Breast epithelium (tissue), 4 donors: ENCODE results near the gene ASPA. TPM values are rescaled to one million over a fixed set of nuclear protein-coding genes. Genes with fewer than 3 reads are reported as not detected.

Source experiments
- DNase-seq, 2 donors: peaks; one replicate each; pipeline ENCODE4 v3.0.0-alpha.2; 2019; ENCODE audit warnings: low spot score in 2 of 2
- H3K27ac ChIP-seq, 2 donors: fragments of 200-600 bp; sonication (generic) in 1 of 2; one replicate each; pipeline ENCODE4 v1.5.1; 2016 to 2019; ENCODE audit warnings: mild to moderate bottlenecking in 1 of 2
- H3K27me3 ChIP-seq, 2 donors: fragments of 200-600 bp; sonication (generic) in 1 of 2; one replicate each; pipeline versions ENCODE4 v1.5.1 to v1.6.0; 2017 to 2019; ENCODE audit warnings: control low read depth in 1 of 2, mild to moderate bottlenecking in 1 of 2
- H3K36me3 ChIP-seq: fragments of 200-600 bp; one replicate; pipeline ENCODE4 v1.5.1; 2019
- H3K4me1 ChIP-seq, 2 donors: fragments of 200-600 bp; sonication (generic); one replicate each; pipeline ENCODE4 v1.5.1; 2016 to 2019; ENCODE audit warnings: control low read depth in 1 of 2
- H3K4me3 ChIP-seq, 3 donors: fragments of 200-600 bp; sonication (generic); 1 replicate in 2 of 3; 2 replicates in 1 of 3; pipeline ENCODE4 v1.5.1; 2016 to 2019; ENCODE audit warnings: mild to moderate bottlenecking in 3 of 3, moderate library complexity in 2 of 3
- H3K9me3 ChIP-seq, 2 donors: fragments of 200-600 bp; sonication (generic) in 1 of 2; one replicate each; pipeline ENCODE4 v1.5.1; 2016 to 2019; ENCODE audit warnings: control low read depth in 1 of 2
- POLR2A ChIP-seq: fragments of 450-650 bp; IDR thresholded peaks from one replicate; pipeline ENCODE4 v1.6.1; 2016; ENCODE audit warnings: antibody characterized with exemption, mild to moderate bottlenecking, moderate library complexity
- POLR2AphosphoS5 ChIP-seq, 3 donors: sonication (generic); formaldehyde crosslinking; IDR thresholded peaks; one replicate each; pipeline ENCODE4 v1.6.1; 2017; ENCODE audit warnings: antibody characterized with exemption in 3 of 3
- intact Hi-C: fragments of 100-400 bp; cut with DNase I; formaldehyde crosslinking; loops from one replicate; pipeline ENCODE4 v1.15.1; 2023; ENCODE audit warnings: low total_unique reads
- total RNA-seq, 3 donors: library from RNA; depleted of rRNA; stranded (reverse); fragments of >200 nt; gene quantifications; one replicate each; pipeline ENCODE4 v1.1.0, GENCODE V29; 2016
- TF ChIP-seq, protein P1 (sequence below), 3 donors: fragments of 450-650 bp; IDR thresholded peaks; one replicate each; pipeline ENCODE4 v1.5.1; 2016 to 2017; ENCODE audit warnings: antibody characterized with exemption in 3 of 3, mild to moderate bottlenecking in 3 of 3, moderate library complexity in 3 of 3

The ASPA gene
- total RNA-seq, 3 donors from 2014 or later: 0.98 to 3.8 (median 1.6) TPM

GRCh38 chr17:3474212-3474611 lies 1.6 kb upstream of the ASPA start:
- no peak for DNase-seq
- no peaks in the 10 kb centered on the region for H3K36me3 ChIP-seq
- no peaks in the 10 kb centered on the region for H3K27me3 ChIP-seq
- intact Hi-C loops: no loop called here
- peak overlapping the region; percentile 14 to 62 for H3K27ac ChIP-seq
- TF ChIP-seq POLR2A (no peak), POLR2AphosphoS5 (IDR thresholded peaks at IDR 0.05) (no peak)
- TF ChIP-seq, protein P1, sequence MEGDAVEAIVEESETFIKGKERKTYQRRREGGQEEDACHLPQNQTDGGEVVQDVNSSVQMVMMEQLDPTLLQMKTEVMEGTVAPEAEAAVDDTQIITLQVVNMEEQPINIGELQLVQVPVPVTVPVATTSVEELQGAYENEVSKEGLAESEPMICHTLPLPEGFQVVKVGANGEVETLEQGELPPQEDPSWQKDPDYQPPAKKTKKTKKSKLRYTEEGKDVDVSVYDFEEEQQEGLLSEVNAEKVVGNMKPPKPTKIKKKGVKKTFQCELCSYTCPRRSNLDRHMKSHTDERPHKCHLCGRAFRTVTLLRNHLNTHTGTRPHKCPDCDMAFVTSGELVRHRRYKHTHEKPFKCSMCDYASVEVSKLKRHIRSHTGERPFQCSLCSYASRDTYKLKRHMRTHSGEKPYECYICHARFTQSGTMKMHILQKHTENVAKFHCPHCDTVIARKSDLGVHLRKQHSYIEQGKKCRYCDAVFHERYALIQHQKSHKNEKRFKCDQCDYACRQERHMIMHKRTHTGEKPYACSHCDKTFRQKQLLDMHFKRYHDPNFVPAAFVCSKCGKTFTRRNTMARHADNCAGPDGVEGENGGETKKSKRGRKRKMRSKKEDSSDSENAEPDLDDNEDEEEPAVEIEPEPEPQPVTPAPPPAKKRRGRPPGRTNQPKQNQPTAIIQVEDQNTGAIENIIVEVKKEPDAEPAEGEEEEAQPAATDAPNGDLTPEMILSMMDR (IDR thresholded peaks at IDR 0.05): no peak
- H3K4me3 ChIP-seq: no peak overlapping the region
- H3K4me1 ChIP-seq: no peaks in the 10 kb centered on the region
- H3K9me3 ChIP-seq: no peaks in the 10 kb centered on the region

DNA sequence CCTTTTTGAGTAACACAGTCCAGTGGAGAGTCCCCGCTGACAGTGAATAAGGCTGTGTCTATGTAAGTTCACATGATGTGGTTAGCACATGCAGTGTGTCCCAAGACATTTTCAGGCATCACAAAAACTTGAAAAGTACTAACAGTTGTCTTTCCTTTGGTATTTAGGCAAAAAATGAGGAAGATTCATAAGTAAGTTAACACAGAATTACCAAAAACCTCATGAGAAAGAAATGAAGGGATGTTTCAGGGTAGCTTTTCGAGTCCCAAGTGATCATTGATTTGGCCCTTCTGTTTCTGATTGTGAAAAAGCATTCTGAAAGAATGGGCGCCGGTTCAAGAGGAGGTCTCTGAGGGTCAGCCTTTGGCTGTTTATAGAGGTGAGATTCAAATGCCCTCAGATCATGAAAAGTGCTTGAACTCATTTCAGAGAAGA lies 529 bp upstream of the ASPA start:
- H3K27ac ChIP-seq: peak overlapping the region; percentile 34 to 62
- DNase-seq: no peak
- no peaks in the 10 kb centered on the region for H3K27me3 ChIP-seq
- no peaks in the 10 kb centered on the region for H3K4me1 ChIP-seq
- H3K4me3 ChIP-seq: peak overlapping the region in 1 of 3 donors; percentile 60
- TF ChIP-seq, protein P1 (IDR thresholded peaks at IDR 0.05): no peak
- TF ChIP-seq POLR2A (no peak), POLR2AphosphoS5 (IDR thresholded peaks at IDR 0.05) (no peak)
- no peaks in the 10 kb centered on the region for H3K9me3 ChIP-seq
- no peaks in the 10 kb centered on the region for H3K36me3 ChIP-seq
- intact Hi-C loops: no loop called here

GRCh38 chr17:3479988-3480387 lies 4.2 kb downstream of the ASPA start:
- Histone ChIP-seq H3K9me3 (no peaks in the 10 kb centered on the region), H3K27me3 (no peaks in the 10 kb centered on the region), H3K27ac (no peak overlapping the region), H3K36me3 (no peaks in the 10 kb centered on the region), H3K4me3 (no peak overlapping the region), H3K4me1 (no peaks in the 10 kb centered on the region)
- intact Hi-C loops: no loop called here
- TF ChIP-seq, protein P1 (IDR thresholded peaks at IDR 0.05): no peak
- TF ChIP-seq POLR2A (no peak), POLR2AphosphoS5 (IDR thresholded peaks at IDR 0.05) (no peak)
- DNase-seq: no peak

DNA sequence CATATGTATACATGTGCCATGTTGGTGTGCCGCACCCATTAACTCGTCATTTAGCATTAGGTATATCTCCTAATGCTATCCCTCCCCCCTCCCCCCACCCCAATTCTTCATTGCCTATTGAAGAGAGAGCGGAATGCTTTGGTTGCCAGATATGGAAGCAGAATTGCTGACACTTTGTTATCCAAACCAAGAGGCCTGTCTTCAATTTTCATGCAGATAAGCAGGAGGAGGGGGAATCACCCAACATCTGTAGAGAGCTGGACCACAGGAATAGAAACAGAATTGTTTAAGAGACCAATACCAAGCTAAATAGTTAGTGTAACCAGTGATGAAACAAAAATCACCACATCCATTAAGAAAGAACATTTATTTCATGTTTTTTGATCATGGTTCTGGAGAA lies 7.1 kb downstream of the ASPA start:
- Histone ChIP-seq H3K36me3 (no peaks in the 10 kb centered on the region), H3K27ac (no peak overlapping the region), H3K4me3 (no peak overlapping the region), H3K9me3 (no peaks in the 10 kb centered on the region), H3K4me1 (no peaks in the 10 kb centered on the region), H3K27me3 (no peaks in the 10 kb centered on the region)
- TF ChIP-seq POLR2AphosphoS5 (IDR thresholded peaks at IDR 0.05): no peak
- TF ChIP-seq, protein P1 (IDR thresholded peaks at IDR 0.05): no peak
- no peak for TF ChIP-seq POLR2A
- DNase-seq: no peak
- intact Hi-C loops: no loop called here

GRCh38 chr17:3485481-3486068 lies 9.8 kb downstream of the ASPA start:
- Histone ChIP-seq H3K4me3 (no peak overlapping the region), H3K36me3 (no peaks in the 10 kb centered on the region), H3K9me3 (no peaks in the 10 kb centered on the region), H3K27me3 (no peaks in the 10 kb centered on the region), H3K4me1 (no peaks in the 10 kb centered on the region), H3K27ac (no peak overlapping the region)
- TF ChIP-seq, protein P1 (IDR thresholded peaks at IDR 0.05): no peak
- TF ChIP-seq POLR2AphosphoS5 (IDR thresholded peaks at IDR 0.05) (no peak), POLR2A (no peak)
- no peak for DNase-seq
- intact Hi-C loops: no loop called here
